Kidney (tissue), 14 donors: Measurements from ENCODE around the gene VSTM4. TPM values are rescaled to one million over a fixed set of nuclear protein-coding genes. Genes with fewer than 3 reads are reported as not detected.

Experiments used
- DNase-seq, 5 donors: peaks; one replicate each; pipeline ENCODE4 v3.0.0-alpha.2; 2013 to 2020
- FAIRE-seq: peaks from 2 replicates; lab custom pipeline; 2012; peaks lifted over from hg19 to GRCh38; lab: Jason Lieb, UNC
- H3K27ac ChIP-seq, 2 donors: one replicate each; pipeline ENCODE4 v1.7.0; 2013; ENCODE audit warnings: low read depth in 2 of 2, low read length in 2 of 2, inconsistent platforms in 1 of 2
- H3K27me3 ChIP-seq: one replicate; pipeline ENCODE4 v1.7.1; 2013; ENCODE audit warnings: low read length, inconsistent platforms; ENCODE audit not compliant: control insufficient read depth, insufficient read depth
- H3K36me3 ChIP-seq, 3 donors: one replicate each; pipeline versions ENCODE4 v1.7.0 to v1.7.1; 2013; ENCODE audit warnings: low read length in 3 of 3, control low read depth in 1 of 3, inconsistent platforms in 1 of 3; ENCODE audit not compliant: insufficient read depth in 3 of 3, control insufficient read depth in 2 of 3
- H3K4me1 ChIP-seq, 3 donors: one replicate each; pipeline versions ENCODE4 v1.7.0 to v1.7.1; 2013; ENCODE audit warnings: low read length in 3 of 3, inconsistent platforms in 1 of 3, low read depth in 1 of 3; ENCODE audit not compliant: control insufficient read depth in 2 of 3, insufficient read depth in 2 of 3
- H3K4me3 ChIP-seq, 3 donors: one replicate each; pipeline versions ENCODE4 v1.7.0 to v1.8.1; 2013; ENCODE audit warnings: low read length in 3 of 3, control low read depth in 1 of 3, inconsistent platforms in 1 of 3
- H3K9ac ChIP-seq, 3 donors: one replicate each; pipeline versions ENCODE4 v1.7.0 to v1.7.1; 2013; ENCODE audit warnings: low read length in 3 of 3, control low read depth in 1 of 3, inconsistent platforms in 1 of 3
- H3K9me3 ChIP-seq, 3 donors: one replicate each; pipeline versions ENCODE4 v1.7.0 to v1.7.1; 2013; ENCODE audit warnings: low read length in 3 of 3, control low read depth in 1 of 3, inconsistent platforms in 1 of 3; ENCODE audit not compliant: control insufficient read depth in 2 of 3, insufficient read depth in 1 of 3
- CTCF ChIP-seq: IDR thresholded peaks from 3 replicates; pipeline ENCODE4 v1.5.1; 2012; ENCODE audit warnings: mild to moderate bottlenecking, moderate library complexity, borderline replicate concordance; ENCODE audit not compliant: insufficient read depth; ENCODE audit errors: extremely low read depth
- intact Hi-C: fragments of 100-400 bp; cut with DNase I; formaldehyde crosslinking; loops from one replicate; pipeline ENCODE4 v1.11.1; 2022
- polyA plus RNA-seq: library from polyadenylated mRNA; stranded (reverse); fragments of 350-450 nt; fragmentation: Illumina TruSeq; extraction: RNeasy Lipid Tissue Mini Kit (QIAGEN cat#74804); gene quantifications from one replicate; pipeline ENCODE4 v1.2.3, GENCODE V29; 2014; ENCODE audit warnings: low read depth, low replicate concordance; ENCODE audit not compliant: insufficient read depth
- total RNA-seq: library from RNA; stranded (reverse); fragmentation: NEBNext Ultra II Directional; extraction: Animal tissue kit (Norgen Biotek cat#: 25700); gene quantifications from one replicate; pipeline ENCODE4 v1.2.1, GENCODE V29; 2021
- donor health status: control.
- donor health status: control.
- donor health status: control.
- donor health status: control.
- donor health status: control.
- donor health status: DM: yes; HTN: yes; CAD: no.
- donor health status: Normal renal cell carcinoma (clear cell type).

The VSTM4 gene
- total and polyA plus RNA-seq, 2 donors from 2014 or later = 7.4 to 8.5 TPM

- FAIRE-seq (no peak), DNase-seq (no peak)
- no peak overlapping the region for H3K4me3 ChIP-seq
- no peak for TF ChIP-seq CTCF
- H3K9ac ChIP-seq = no peak overlapping the region
- no peaks in the 10 kb centered on the region for H3K4me1 ChIP-seq
- H3K9me3 ChIP-seq = no peaks in the 10 kb centered on the region
- intact Hi-C loops = no loop called here
- no peaks in the 10 kb centered on the region for H3K36me3 ChIP-seq
- no peak overlapping the region for H3K27ac ChIP-seq
- H3K27me3 ChIP-seq = no peaks in the 10 kb centered on the region
Measured at GRCh38 chr10:49158915-49159314, 43.6 kb upstream of the VSTM4 start.

GRCh38 chr10:49158404-49158803 is 43.1 kb upstream of the VSTM4 start:
- H3K9ac ChIP-seq = no peak overlapping the region
- no peak for TF ChIP-seq CTCF
- intact Hi-C loops = no loop called here
- DNase-seq (no peak), FAIRE-seq (no peak)
- no peak overlapping the region for H3K27ac ChIP-seq
- no peaks in the 10 kb centered on the region for H3K36me3 ChIP-seq
- H3K27me3 ChIP-seq = no peaks in the 10 kb centered on the region
- H3K4me3 ChIP-seq = no peak overlapping the region
- no peaks in the 10 kb centered on the region for H3K4me1 ChIP-seq
- no peaks in the 10 kb centered on the region for H3K9me3 ChIP-seq

GRCh38 chr10:49157229-49157628 is 41.9 kb upstream of the VSTM4 start:
- intact Hi-C loops = no loop called here
- no peak for FAIRE-seq
- TF ChIP-seq CTCF = no peak
- Histone ChIP-seq H3K9me3 (no peaks in the 10 kb centered on the region), H3K27me3 (no peaks in the 10 kb centered on the region), H3K36me3 (no peaks in the 10 kb centered on the region), H3K9ac (no peak overlapping the region), H3K4me1 (no peaks in the 10 kb centered on the region), H3K27ac (no peak overlapping the region), H3K4me3 (no peak overlapping the region)
- no peak for DNase-seq

- Histone ChIP-seq H3K27ac (no peak overlapping the region), H3K4me3 (no peak overlapping the region), H3K36me3 (no peaks in the 10 kb centered on the region), H3K9ac (no peak overlapping the region), H3K27me3 (no peaks in the 10 kb centered on the region), H3K9me3 (no peaks in the 10 kb centered on the region), H3K4me1 (no peaks in the 10 kb centered on the region)
- DNase-seq = no peak
- no peak for FAIRE-seq
- no peak for TF ChIP-seq CTCF
- intact Hi-C loops = no loop called here
Measured at GRCh38 chr10:49154641-49155040, 39.3 kb upstream of the VSTM4 start.
